Measurements from ENCODE around the gene HIVEP1.

- TF ChIP-seq CTBP1 (IDR thresholded peaks at IDR 0.05; ENCODE audit: borderline replicate concordance) = no peak
- TF ChIP-seq SP1 (IDR thresholded peaks at IDR 0.05) = no peak
- no peak for TF ChIP-seq NFRKB (IDR thresholded peaks at IDR 0.05)
- no peak for TF ChIP-seq PKNOX1 (IDR thresholded peaks at IDR 0.05)
- no peak for TF ChIP-seq TARDBP (IDR thresholded peaks at IDR 0.05)
- TF ChIP-seq SUZ12 (IDR thresholded peaks at IDR 0.05) = no peak
- TF ChIP-seq BHLHE40 (IDR thresholded peaks at IDR 0.05; ENCODE audit: borderline replicate concordance) = no peak
- no peak for TF ChIP-seq FOXM1 (IDR thresholded peaks at IDR 0.05; ENCODE audit: borderline replicate concordance)
- TF ChIP-seq LEF1 (IDR thresholded peaks at IDR 0.05; ENCODE audit: borderline replicate concordance) = no peak
- TF ChIP-seq ELF4 (IDR thresholded peaks at IDR 0.05) = no peak
- TF ChIP-seq FOXK2 (IDR thresholded peaks at IDR 0.05) = no peak
- TF ChIP-seq ZNF384 (IDR thresholded peaks at IDR 0.05) = no peak
- TF ChIP-seq L3MBTL2 (conservative IDR thresholded peaks at IDR 0.05) = no peak
These were observed 151.8 kb downstream of the HIVEP1 start for GRCh38 chr6:12163744-12164507.
